OCI-LY7 (cell line): ENCODE results near the gene SHQ1. TPM values are rescaled to one million over a fixed set of nuclear protein-coding genes. Genes with fewer than 3 reads are reported as not detected.

Experiments used
- BruUV-seq: library from RNA; stranded (reverse); fragments of 400-500 nt; replicated peaks from 2 replicates; lab custom pipeline; 2021; lab: Mats Ljungman, UMichigan
- CTCF ChIA-PET: fragments of 300-600 bp; sonication (Branson Sonifier 250); formaldehyde crosslinking; loops from one replicate; lab custom pipeline; 2022; ENCODE audit warnings: antibody characterized with exemption; ENCODE audit not compliant: unreplicated experiment; lab: Charles Lee
- POLR2A ChIA-PET: fragments of 300-600 bp; sonication (Branson Sonifier 250); formaldehyde crosslinking; loops from one replicate; lab custom pipeline; 2022; ENCODE audit warnings: antibody characterized with exemption; lab: Charles Lee
- DNase-seq: peaks from one replicate; pipeline ENCODE4 v3.0.0-alpha.2; 2015; ENCODE audit warnings: low spot score
- H2AFZ ChIP-seq: fragments of 200-600 bp; sonication (generic), shearing (Covaris generic); 2 replicates; pipeline ENCODE4 v1.6.1; 2014; ENCODE audit warnings: mild to moderate bottlenecking, antibody characterized with exemption, low read length, moderate library complexity
- H3K27ac ChIP-seq: fragments of 200-600 bp; sonication (generic); 2 replicates; pipeline ENCODE4 v1.5.1; 2014; ENCODE audit warnings: mixed run types, low read depth, mild to moderate bottlenecking, moderate library complexity, low read length, inconsistent platforms; ENCODE audit not compliant: poor library complexity, severe bottlenecking
- H3K36me3 ChIP-seq: fragments of 200-600 bp; sonication (generic); 2 replicates; pipeline ENCODE4 v1.6.1; 2014; ENCODE audit warnings: mild to moderate bottlenecking, antibody characterized with exemption, low read length, moderate library complexity, mixed read lengths; ENCODE audit not compliant: insufficient read depth
- H3K4me1 ChIP-seq: fragments of 200-600 bp; sonication (generic); 2 replicates; pipeline ENCODE4 v1.5.1; 2014; ENCODE audit warnings: mild to moderate bottlenecking, low read length; ENCODE audit not compliant: insufficient read depth, poor library complexity, severe bottlenecking
- H3K4me2 ChIP-seq: fragments of 200-600 bp; sonication (generic); 2 replicates; pipeline ENCODE4 v1.6.1; 2014; ENCODE audit warnings: mild to moderate bottlenecking, low read length
- H3K4me3 ChIP-seq: fragments of 200-600 bp; sonication (generic); 2 replicates; pipeline ENCODE4 v1.5.1; 2014; ENCODE audit warnings: mild to moderate bottlenecking, low read depth, low read length; ENCODE audit not compliant: poor library complexity, severe bottlenecking
- H3K79me2 ChIP-seq: fragments of 200-600 bp; sonication (generic); 2 replicates; pipeline ENCODE4 v1.6.1; 2016; ENCODE audit warnings: low read depth, mild to moderate bottlenecking, low read length, moderate library complexity, mixed read lengths; ENCODE audit not compliant: insufficient read depth
- H3K9me2 ChIP-seq: fragments of 200-600 bp; sonication (generic); 2 replicates; pipeline ENCODE4 v1.6.1; 2016; ENCODE audit warnings: mild to moderate bottlenecking, low read length, mixed read lengths; ENCODE audit not compliant: insufficient read depth
- H3K9me3 ChIP-seq: fragments of 200-600 bp; sonication (generic); 2 replicates; pipeline ENCODE4 v1.6.1; 2014; ENCODE audit warnings: mild to moderate bottlenecking, mixed run types, low read length, mixed read lengths
- H4K20me1 ChIP-seq: fragments of 200-600 bp; sonication (generic); 2 replicates; pipeline ENCODE4 v1.6.1; 2014; ENCODE audit warnings: mild to moderate bottlenecking, antibody characterized with exemption, low read length, moderate library complexity, mixed read lengths; ENCODE audit not compliant: insufficient read depth
- CTCF ChIP-seq: fragments of 200-600 bp; sonication (generic); conservative IDR thresholded peaks from 2 replicates; pipeline ENCODE4 v1.5.1; 2014; ENCODE audit warnings: mild to moderate bottlenecking, antibody characterized with exemption, low read length, moderate library complexity, mixed read lengths
- EZH2phosphoT487 ChIP-seq: fragments of 200-600 bp; sonication (generic); IDR thresholded peaks from 2 replicates; pipeline ENCODE4 v1.6.1; 2018; ENCODE audit warnings: low read depth, borderline replicate concordance, mild to moderate bottlenecking, mixed run types, antibody characterized with exemption, low read length, moderate library complexity, mixed read lengths
- intact Hi-C: fragments of 100-400 bp; cut with micrococcal nuclease; formaldehyde crosslinking; loops from one replicate; pipeline ENCODE4 v1.10.0; 2022; ENCODE audit not compliant: unreplicated experiment
- total RNA-seq, 2 experiments: library from RNA; depleted of rRNA in 1 of 2; stranded (reverse); fragments of >200 nt in 1 of 2; shearing (Covaris generic) in 1 of 2; gene quantifications; 2 replicates each; pipeline ENCODE4 v1.2.3, GENCODE V29; 2014 to 2022

SHQ1 gene
- total RNA-seq, 2 experiments from 2014 or later, result 19.7 to 34.9 TPM

DNA sequence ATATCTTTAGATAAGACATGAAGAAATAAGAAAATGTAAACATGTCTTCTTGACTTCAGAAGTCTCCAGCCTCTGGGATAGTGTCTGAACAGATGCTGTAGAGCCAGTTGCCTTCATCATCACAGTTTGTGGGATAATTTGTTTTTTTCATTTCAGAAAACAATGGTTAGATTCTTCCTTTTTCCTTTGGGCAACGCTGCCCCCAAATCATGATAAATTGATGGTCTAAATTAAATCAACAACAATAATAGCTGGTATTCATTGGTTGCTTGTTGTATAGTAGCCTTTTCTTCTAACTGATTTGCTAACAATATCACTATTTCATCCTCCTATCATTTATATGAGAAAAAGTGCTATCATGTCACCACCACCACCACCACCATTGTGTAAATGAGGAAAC, 12.6 kb upstream of the SHQ1 start:
- no peaks in the 10 kb centered on the region for H4K20me1 ChIP-seq
- no peaks in the 10 kb centered on the region for H3K36me3 ChIP-seq
- no peak for TF ChIP-seq CTCF
- TF ChIP-seq EZH2phosphoT487, result no peak
- DNase-seq, result no peak
- H3K4me1 ChIP-seq, result no peaks in the 10 kb centered on the region
- no peak overlapping the region for H3K4me2 ChIP-seq
- POLR2A ChIA-PET, result interaction anchor here (0.6 kb wide), 2 partner anchors 49 to 491 kb away, joined by 3 to 5 read pairs; no protein-coding TSS in a partner anchor
- no peak overlapping the region for H3K27ac ChIP-seq
- H3K9me3 ChIP-seq, result no peaks in the 10 kb centered on the region
- H3K79me2 ChIP-seq, result no peaks in the 10 kb centered on the region
- CTCF ChIA-PET, result no interaction called here
- intact Hi-C loops, result no loop called here
- no peak overlapping the region for H3K4me3 ChIP-seq
- H3K9me2 ChIP-seq, result no peaks in the 10 kb centered on the region
- no TSS peak for BruUV-seq
- no peak overlapping the region for H2AFZ ChIP-seq

- Histone ChIP-seq H4K20me1 (no peaks in the 10 kb centered on the region), H3K4me3 (no peak overlapping the region), H3K27ac (no peak overlapping the region), H3K4me2 (no peak overlapping the region), H3K9me3 (no peaks in the 10 kb centered on the region), H2AFZ (no peak overlapping the region), H3K79me2 (no peaks in the 10 kb centered on the region), H3K36me3 (no peaks in the 10 kb centered on the region), H3K4me1 (no peaks in the 10 kb centered on the region), H3K9me2 (no peaks in the 10 kb centered on the region)
- POLR2A ChIA-PET, result no interaction called here
- intact Hi-C loops, result no loop called here
- no peak for DNase-seq
- CTCF ChIA-PET, result no interaction called here
- TF ChIP-seq EZH2phosphoT487, result no peak
- TF ChIP-seq CTCF, result no peak
- no TSS peak for BruUV-seq
These were observed 11.8 kb upstream of the SHQ1 start for GRCh38 chr3:72860053-72860452.

GRCh38 chr3:72855001-72855400, 6.8 kb upstream of the SHQ1 start:
- no peak for DNase-seq
- no peak overlapping the region for H3K4me3 ChIP-seq
- H3K4me1 ChIP-seq, result no peaks in the 10 kb centered on the region
- TF ChIP-seq EZH2phosphoT487, result no peak
- TF ChIP-seq CTCF, result no peak
- no peaks in the 10 kb centered on the region for H3K36me3 ChIP-seq
- H3K27ac ChIP-seq, result no peak overlapping the region
- intact Hi-C loops, result no loop called here
- no peak overlapping the region for H3K4me2 ChIP-seq
- no peaks in the 10 kb centered on the region for H3K9me3 ChIP-seq
- H4K20me1 ChIP-seq, result no peaks in the 10 kb centered on the region
- BruUV-seq, result no TSS peak
- POLR2A ChIA-PET, result interaction anchor here (0.6 to 0.7 kb wide), 2 partner anchors 190 to 287 kb away, joined by 3 to 4 read pairs; no protein-coding TSS in a partner anchor
- no peaks in the 10 kb centered on the region for H3K79me2 ChIP-seq
- CTCF ChIA-PET, result interaction anchor here (0.6 kb wide), 1 partner anchor 350 kb away, joined by 3 read pairs; no protein-coding TSS in a partner anchor
- H3K9me2 ChIP-seq, result no peaks in the 10 kb centered on the region
- H2AFZ ChIP-seq, result no peak overlapping the region
